GM12878 (cell line): ENCODE results near the gene RECQL5. TPM values are rescaled to one million over a fixed set of nuclear protein-coding genes. Genes with fewer than 3 reads are reported as not detected.

Experiments
- ATAC-seq: fragments of 200-7000 bp; cut with Tn5 transposase; 3 replicates; pipeline ENCODE4 v1.9.1; 2020; ENCODE audit warnings: mild to moderate bottlenecking, moderate library complexity
- BruUV-seq: library from RNA; stranded (reverse); fragments of 400-500 nt; replicated peaks from 2 replicates; lab custom pipeline; 2021; lab: Mats Ljungman, UMichigan
- CTCF ChIA-PET: fragments of 300-600 bp; sonication (Branson Sonifier 250); formaldehyde crosslinking; extraction: SDS; loops from one replicate; lab custom pipeline; 2021; ENCODE audit warnings: inconsistent platforms; lab: Yijun Ruan, JAX
- POLR2A ChIA-PET: fragments of 350-600 bp; formaldehyde crosslinking; extraction: SDS; loops from one replicate; lab custom pipeline; 2021; ENCODE audit warnings: inconsistent platforms; lab: Charles Lee
- RAD21 ChIA-PET: fragments of 300-600 bp; sonication (Branson Sonifier 250); formaldehyde crosslinking; loops from one replicate; lab custom pipeline; 2023; ENCODE audit warnings: antibody characterized with exemption; ENCODE audit not compliant: unreplicated experiment; lab: Charles Lee
- SMC1A ChIA-PET: fragments of 300-600 bp; sonication (Branson Sonifier 250); formaldehyde crosslinking; loops from one replicate; lab custom pipeline; 2023; ENCODE audit not compliant: unreplicated experiment, uncharacterized antibody; lab: Charles Lee
- DNase-seq: peaks from one replicate; pipeline ENCODE4 v3.0.0-alpha.2; 2011; ENCODE audit warnings: low read depth, low spot score
- FAIRE-seq: peaks from 3 replicates; lab custom pipeline; 2011; peaks lifted over from hg19 to GRCh38; lab: Jason Lieb, UNC
- H2AFZ ChIP-seq: 2 replicates; pipeline ENCODE4 v1.6.0; 2011; ENCODE audit warnings: low read depth, low read length, control low read depth; ENCODE audit not compliant: control insufficient read depth
- H3K27ac ChIP-seq: 2 replicates; pipeline ENCODE4 v1.5.1; 2011; ENCODE audit warnings: control low read depth; ENCODE audit not compliant: control insufficient read depth, insufficient read depth
- H3K27me3 ChIP-seq, 2 experiments: replicated peaks in 1 of 2; 2 replicates each; pipeline versions ENCODE4 v1.6.0 to v1.6.1; 2011; ENCODE audit warnings: low read length in 1 of 2; ENCODE audit not compliant: control insufficient read depth in 2 of 2, insufficient read depth in 2 of 2
- H3K36me3 ChIP-seq, 2 experiments: 2 replicates each; pipeline ENCODE4 v1.5.1; 2011; ENCODE audit warnings: low read length in 1 of 2; ENCODE audit not compliant: control insufficient read depth in 2 of 2, insufficient read depth in 2 of 2
- H3K4me1 ChIP-seq: 2 replicates; pipeline ENCODE4 v1.6.1; 2011; ENCODE audit warnings: mild to moderate bottlenecking, low read length, moderate library complexity, mixed read lengths; ENCODE audit not compliant: control insufficient read depth, insufficient read depth
- H3K4me2 ChIP-seq: 2 replicates; pipeline ENCODE4 v1.6.0; 2011; ENCODE audit warnings: control low read depth; ENCODE audit not compliant: control insufficient read depth, insufficient read depth
- H3K4me3 ChIP-seq: fragments of 200-600 bp; sonication (generic); 2 replicates; pipeline ENCODE4 v1.5.1; 2016
- H3K79me2 ChIP-seq: 2 replicates; pipeline ENCODE4 v1.6.0; 2011; ENCODE audit warnings: low read length; ENCODE audit not compliant: control insufficient read depth, insufficient read depth
- H3K9ac ChIP-seq: 2 replicates; pipeline ENCODE4 v1.8.0; 2011; ENCODE audit warnings: low read length, control low read depth, mixed read lengths; ENCODE audit not compliant: control insufficient read depth, insufficient read depth
- H3K9me3 ChIP-seq: replicated peaks from 3 replicates; pipeline ENCODE4 v1.5.1; 2011; ENCODE audit warnings: mild to moderate bottlenecking, low read length; ENCODE audit not compliant: control insufficient read depth, insufficient read depth
- H4K20me1 ChIP-seq: 2 replicates; pipeline ENCODE4 v1.6.0; 2011; ENCODE audit not compliant: control insufficient read depth, insufficient read depth
- CEBPB ChIP-seq, 2 experiments: fragments of 150-350 bp in 1 of 2; IDR thresholded peaks; 2 replicates each; pipeline ENCODE4 v1.6.1; 2012 to 2014; ENCODE audit warnings: low read depth in 2 of 2, low read length in 2 of 2, borderline replicate concordance in 1 of 2, inconsistent platforms in 1 of 2
- IKZF2 ChIP-seq, 2 experiments: fragments of 450-650 bp; IDR thresholded peaks; 2 replicates each; pipeline ENCODE4 v1.6.1; 2017; ENCODE audit warnings: mild to moderate bottlenecking in 2 of 2, moderate library complexity in 2 of 2
- IRF4 ChIP-seq: IDR thresholded peaks from 2 replicates; pipeline ENCODE4 v1.6.1; 2011; ENCODE audit warnings: low read depth, low read length
- KAT2A ChIP-seq: conservative IDR thresholded peaks from 2 replicates; pipeline ENCODE4 v1.6.1; 2011; ENCODE audit warnings: low read depth, low read length; ENCODE audit not compliant: control insufficient read depth
- LARP7 ChIP-seq: fragments of 450-650 bp; IDR thresholded peaks from 2 replicates; pipeline ENCODE4 v1.6.1; 2017; ENCODE audit warnings: mild to moderate bottlenecking
- PAX5 ChIP-seq: IDR thresholded peaks from 2 replicates; pipeline ENCODE4 v1.6.1; 2011; ENCODE audit warnings: low read depth, low read length, borderline replicate concordance
- PKNOX1 ChIP-seq: fragments of 450-650 bp; IDR thresholded peaks from 2 replicates; pipeline ENCODE4 v1.6.1; 2016; ENCODE audit warnings: mild to moderate bottlenecking
- USF2 ChIP-seq: IDR thresholded peaks from 2 replicates; pipeline ENCODE4 v1.6.1; 2011; ENCODE audit warnings: low read depth, low read length, improper control_type of control experiment, borderline replicate concordance
- ZBTB40 ChIP-seq: fragments of 450-650 bp; IDR thresholded peaks from 2 replicates; pipeline ENCODE4 v1.6.1; 2016; ENCODE audit warnings: mild to moderate bottlenecking, moderate library complexity, borderline replicate concordance
- WGBS: methylation state at CpG from one replicate; pipeline ENCODE4 v1.1.6; 2016; ENCODE audit warnings: low lambda C conversion rate; ENCODE audit not compliant: insufficient replicate concordance, insufficient coverage; ENCODE audit errors: missing lambda C conversion rate; 5-methylcytosine and 5-hydroxymethylcytosine counted together
- in situ Hi-C: fragments of 300-500 bp; cut with MboI; formaldehyde crosslinking; loops from 9 replicates; pipeline ENCODE4 v1.14.3; 2018; ENCODE audit warnings: mixed read lengths
- intact Hi-C: fragments of 100-400 bp; cut with micrococcal nuclease; formaldehyde crosslinking; loops from one replicate; pipeline ENCODE4 v1.14.2; 2022; ENCODE audit not compliant: unreplicated experiment
- polyA plus RNA-seq, 11 experiments: library from polyadenylated mRNA; depleted of rRNA in 4 of 11; unstranded in 6 of 11; stranded (reverse) in 5 of 11; fragments of >200 nt; fragmentation: Nextera tagmentation in 4 of 11; fragmentation: Illumina TruSeq in 1 of 11; extraction: Ambion mirVana in 4 of 11; extraction: Trizol in 1 of 11; gene quantifications; 1 replicate in 1 of 11; 2 replicates in 10 of 11; pipeline versions ENCODE4 v1.2.1 to v1.2.3, GENCODE V29; 2011 to 2016; ENCODE audit warnings: inconsistent platforms in 2 of 11, missing spikeins in 2 of 11, low read depth in 1 of 11
- total RNA-seq, 4 experiments: library from RNA; depleted of rRNA in 3 of 4; stranded (reverse); fragments of >200 nt in 3 of 4; fragmentation: Illumina TruSeq in 1 of 4; extraction: Trizol in 1 of 4; gene quantifications; 2 replicates each; pipeline versions ENCODE4 v1.2.1 to v1.2.3, GENCODE V29; 2013 to 2021

RECQL5 gene
- total and polyA plus RNA-seq, 10 of the 15 experiments (the other 5 are each of a cell fraction or from before 2014, with no cell fraction given): 3.6 to 30.6 (median 20.1) TPM

GRCh38 chr17:75642182-75642783 is 24.7 kb downstream of the RECQL5 start:
- H4K20me1 ChIP-seq: no peaks in the 10 kb centered on the region
- CTCF ChIA-PET: interaction anchor here (0.6 to 10.0 kb wide), 4 partner anchors 8 to 105 kb away, joined by 3 to 89 read pairs (median 13); partner anchors contain the start of gene SMIM5
- peak; percentile 18 for FAIRE-seq
- H3K36me3 ChIP-seq: peaks cover 3 to 6% of the 10 kb centered on the region in 2 experiments; a peak in 3 of 4 replicates
- WGBS: 91% methylated on average over 7 of the region's 7 CpGs
- H3K27me3 ChIP-seq: no peaks in the 10 kb centered on the region
- no peak overlapping the region for H3K9ac ChIP-seq
- RAD21 ChIA-PET: interaction anchor here (0.8 kb wide), 1 partner anchor 106 kb away, joined by 4 read pairs; no protein-coding TSS in a partner anchor
- in situ Hi-C loops (no loop called here), intact Hi-C loops (no loop called here)
- H3K4me2 ChIP-seq: no peak overlapping the region
- DNase-seq: no peak
- H3K4me3 ChIP-seq: no peak overlapping the region
- BruUV-seq: no TSS peak
- POLR2A ChIA-PET: no interaction called here
- ATAC-seq: no peak
- H3K4me1 ChIP-seq: peaks cover 14% of the 10 kb centered on the region
- no peaks in the 10 kb centered on the region for H3K9me3 ChIP-seq
- H3K79me2 ChIP-seq: no peaks in the 10 kb centered on the region
- H2AFZ ChIP-seq: no peak overlapping the region
- no peak overlapping the region for H3K27ac ChIP-seq
- SMC1A ChIA-PET: interaction anchor here (0.8 to 2.1 kb wide), 2 partner anchors 9 to 143 kb away, joined by 3 to 7 read pairs; partner anchors contain the start of gene SMIM5
- TF ChIP-seq KAT2A (no peak), IRF4 (no peak), IKZF2 (IDR thresholded peaks at IDR 0.05) (0 out of 4 replicates have a peak, but pooled peaks of 1 of the 2 experiments have one; percentile 9)
- TF ChIP-seq, all 136 proteins: peak for 1

GRCh38 chr17:75641343-75641742 is 25.6 kb downstream of the RECQL5 start:
- DNase-seq: no peak
- Histone ChIP-seq H3K27ac (no peak overlapping the region), H3K9ac (no peak overlapping the region), H3K9me3 (no peaks in the 10 kb centered on the region), H3K4me2 (no peak overlapping the region), H3K36me3 (peaks cover 3 to 6% of the 10 kb centered on the region in 2 experiments; a peak in 3 of 4 replicates), H3K4me1 (peaks cover 13% of the 10 kb centered on the region), H3K4me3 (no peak overlapping the region), H3K27me3 (no peaks in the 10 kb centered on the region), H2AFZ (no peak overlapping the region), H4K20me1 (no peaks in the 10 kb centered on the region; the same call in 1 of the 2 replicates), H3K79me2 (no peaks in the 10 kb centered on the region)
- no peak for ATAC-seq
- CTCF ChIA-PET: interaction anchor here (0.5 to 10.0 kb wide), 6 partner anchors 8 to 106 kb away, joined by 4 to 89 read pairs (median 4); partner anchors contain the start of gene SMIM5
- SMC1A ChIA-PET: interaction anchor here (0.8 to 2.1 kb wide), 2 partner anchors 8 to 25 kb away, joined by 3 to 7 read pairs; partner anchors contain the start of genes RECQL5 and SMIM5
- RAD21 ChIA-PET: no interaction called here
- WGBS: 87% methylated on average over 9 of the region's 9 CpGs
- in situ Hi-C loops (no loop called here), intact Hi-C loops (no loop called here)
- no TSS peak for BruUV-seq
- no peak for FAIRE-seq
- POLR2A ChIA-PET: no interaction called here
- TF ChIP-seq LARP7: no peak
- TF ChIP-seq USF2: no peak
- TF ChIP-seq PAX5: no peak
- TF ChIP-seq ZBTB40: no peak
- TF ChIP-seq PKNOX1: no peak
- no peak for TF ChIP-seq CEBPB (IDR thresholded peaks at IDR 0.05; ENCODE audit: borderline replicate concordance in 1 of 2, low read depth in 2 of 2, low read length in 2 of 2)
